WTC11 (cell line): ENCODE results near the gene EVC. TPM values are rescaled to one million over a fixed set of nuclear protein-coding genes. Genes with fewer than 3 reads are reported as not detected.

ENCODE experiments used
- ATAC-seq: fragments of 200-7000 bp; cut with Tn5 transposase; 2 replicates; pipeline ENCODE4 v1.10.0; 2021; ENCODE audit warnings: mild to moderate bottlenecking, moderate library complexity
- CTCF ChIA-PET: fragments of 300-600 bp; sonication (Branson Sonifier 250); formaldehyde crosslinking; loops from one replicate; lab custom pipeline; 2021; ENCODE audit warnings: antibody characterized with exemption; lab: Charles Lee
- POLR2A ChIA-PET: fragments of 350-600 bp; sonication (Branson Sonifier 250); formaldehyde crosslinking; loops from one replicate; lab custom pipeline; 2021; ENCODE audit warnings: antibody characterized with exemption; lab: Charles Lee
- DNase-seq: peaks from one replicate; pipeline ENCODE4 v3.0.0; 2021; ENCODE audit warnings: low spot score
- H3K27ac Mint-ChIP-seq: 2 replicates; pipeline ENCODE4 v1.8.0; 2021; ENCODE audit warnings: mixed read lengths
- H3K27me3 Mint-ChIP-seq: 2 replicates; pipeline ENCODE4 v1.8.0; 2021; ENCODE audit warnings: low read depth, mild to moderate bottlenecking, moderate library complexity, mixed read lengths
- H3K36me3 Mint-ChIP-seq: 2 replicates; pipeline ENCODE4 v1.8.0; 2021; ENCODE audit warnings: mixed read lengths
- H3K4me1 Mint-ChIP-seq: 2 replicates; pipeline ENCODE4 v1.8.0; 2022; ENCODE audit warnings: mixed read lengths
- H3K4me3 Mint-ChIP-seq: 2 replicates; pipeline ENCODE4 v1.8.0; 2021; ENCODE audit warnings: mild to moderate bottlenecking, moderate library complexity, mixed read lengths
- H3K9me3 Mint-ChIP-seq: 2 replicates; pipeline ENCODE4 v1.8.0; 2021; ENCODE audit warnings: mixed read lengths
- CREB1 ChIP-seq: sonication (generic); formaldehyde crosslinking; IDR thresholded peaks from 2 replicates; pipeline ENCODE4 v1.8.0; 2023; ENCODE audit warnings: mild to moderate bottlenecking, missing genetic modification reagents
- E2F1 ChIP-seq: sonication (generic); formaldehyde crosslinking; IDR thresholded peaks from 2 replicates; pipeline ENCODE4 v1.8.0; 2022; ENCODE audit warnings: mild to moderate bottlenecking, missing genetic modification reagents
- FOXJ3 ChIP-seq: sonication (generic); formaldehyde crosslinking; IDR thresholded peaks from 2 replicates; pipeline ENCODE4 v1.9.0; 2021; ENCODE audit warnings: missing genetic modification reagents, mild to moderate bottlenecking, borderline replicate concordance
- HMGXB4 ChIP-seq: sonication (generic); formaldehyde crosslinking; IDR thresholded peaks from 2 replicates; pipeline ENCODE4 v1.8.1; 2023; ENCODE audit warnings: mild to moderate bottlenecking, moderate library complexity, missing genetic modification reagents
- JUN ChIP-seq: sonication (generic); formaldehyde crosslinking; IDR thresholded peaks from 2 replicates; pipeline ENCODE4 v1.8.0; 2023; ENCODE audit warnings: mild to moderate bottlenecking, missing genetic modification reagents
- KAT7 ChIP-seq: sonication (generic); formaldehyde crosslinking; IDR thresholded peaks from 2 replicates; pipeline ENCODE4 v1.8.1; 2023; ENCODE audit warnings: missing genetic modification reagents, mild to moderate bottlenecking, borderline replicate concordance
- MAX ChIP-seq: sonication (generic); formaldehyde crosslinking; IDR thresholded peaks from 2 replicates; pipeline ENCODE4 v1.8.0; 2022; ENCODE audit warnings: mild to moderate bottlenecking, missing genetic modification reagents
- MYBL2 ChIP-seq: sonication (generic); formaldehyde crosslinking; IDR thresholded peaks from 2 replicates; pipeline ENCODE4 v1.8.1; 2023; ENCODE audit warnings: mild to moderate bottlenecking, moderate library complexity, missing genetic modification reagents
- NFATC4 ChIP-seq: fragments of 250-450 bp; sonication (Bioruptor Pico); IDR thresholded peaks from 2 replicates; pipeline ENCODE4 v1.9.0; 2021; ENCODE audit warnings: mild to moderate bottlenecking
- NR1H2 ChIP-seq: sonication (generic); formaldehyde crosslinking; IDR thresholded peaks from 2 replicates; pipeline ENCODE4 v1.9.0; 2021; ENCODE audit warnings: mild to moderate bottlenecking, moderate library complexity, missing genetic modification reagents
- SMAD3 ChIP-seq: sonication (generic); formaldehyde crosslinking; IDR thresholded peaks from 2 replicates; pipeline ENCODE4 v1.8.0; 2022; ENCODE audit warnings: missing genetic modification reagents, mild to moderate bottlenecking, borderline replicate concordance
- SP1 ChIP-seq: sonication (generic); formaldehyde crosslinking; conservative IDR thresholded peaks from 2 replicates; pipeline ENCODE4 v1.8.1; 2022; ENCODE audit warnings: missing genetic modification reagents
- TCF7 ChIP-seq: sonication (generic); formaldehyde crosslinking; IDR thresholded peaks from 2 replicates; pipeline ENCODE4 v1.8.0; 2022; ENCODE audit warnings: mild to moderate bottlenecking, low read depth, missing genetic modification reagents, moderate library complexity
- USF1 ChIP-seq: sonication (generic); formaldehyde crosslinking; IDR thresholded peaks from 2 replicates; pipeline ENCODE4 v1.8.0; 2022; ENCODE audit warnings: mild to moderate bottlenecking, missing genetic modification reagents
- USF2 ChIP-seq: sonication (generic); formaldehyde crosslinking; IDR thresholded peaks from 2 replicates; pipeline ENCODE4 v1.8.1; 2023; ENCODE audit warnings: mild to moderate bottlenecking, missing genetic modification reagents, moderate library complexity
- ZNF396 ChIP-seq: fragments of 250-450 bp; sonication (Bioruptor Pico); IDR thresholded peaks from 2 replicates; pipeline ENCODE4 v1.8.0; 2021; ENCODE audit warnings: mild to moderate bottlenecking, moderate library complexity, borderline replicate concordance
- total RNA-seq: library from RNA; stranded (reverse); gene quantifications from 3 replicates; pipeline ENCODE4 v1.2.3, GENCODE V29; 2021
- TF ChIP-seq, protein P1 (sequence below): fragments of 250-450 bp; sonication (Bioruptor Pico); IDR thresholded peaks from 2 replicates; pipeline ENCODE4 v1.9.0; 2021; ENCODE audit warnings: mild to moderate bottlenecking
- TF ChIP-seq, protein P2 (sequence below): fragments of 250-450 bp; sonication (Bioruptor Pico); IDR thresholded peaks from 2 replicates; pipeline ENCODE4 v1.8.0; 2021; ENCODE audit warnings: mild to moderate bottlenecking
- TF ChIP-seq, protein P3 (sequence below): sonication (generic); formaldehyde crosslinking; IDR thresholded peaks from 2 replicates; pipeline ENCODE4 v1.8.1; 2022; ENCODE audit warnings: low read depth, missing genetic modification reagents, borderline replicate concordance

The EVC gene
- total RNA-seq, 1 experiment from 2014 or later = 12.5 TPM

DNA sequence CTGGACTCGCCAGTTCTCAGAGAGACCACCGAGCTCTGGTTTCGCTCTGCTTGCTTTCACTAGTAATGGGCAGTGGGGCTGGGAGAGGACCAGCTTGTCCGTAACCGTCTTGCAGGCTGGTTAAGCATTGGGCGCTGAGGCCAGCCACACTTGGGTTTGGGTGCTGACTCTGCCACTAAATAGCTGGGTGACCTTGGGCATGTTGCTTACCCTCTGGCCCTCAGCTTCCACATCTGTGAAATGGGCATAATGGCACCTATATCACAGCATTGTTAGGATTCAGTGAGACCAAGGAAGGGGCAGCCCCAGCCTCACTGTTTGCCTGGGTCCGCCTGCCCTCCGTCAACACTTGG is 43.5 kb downstream of the EVC start (continued):
- TF ChIP-seq, protein P1, sequence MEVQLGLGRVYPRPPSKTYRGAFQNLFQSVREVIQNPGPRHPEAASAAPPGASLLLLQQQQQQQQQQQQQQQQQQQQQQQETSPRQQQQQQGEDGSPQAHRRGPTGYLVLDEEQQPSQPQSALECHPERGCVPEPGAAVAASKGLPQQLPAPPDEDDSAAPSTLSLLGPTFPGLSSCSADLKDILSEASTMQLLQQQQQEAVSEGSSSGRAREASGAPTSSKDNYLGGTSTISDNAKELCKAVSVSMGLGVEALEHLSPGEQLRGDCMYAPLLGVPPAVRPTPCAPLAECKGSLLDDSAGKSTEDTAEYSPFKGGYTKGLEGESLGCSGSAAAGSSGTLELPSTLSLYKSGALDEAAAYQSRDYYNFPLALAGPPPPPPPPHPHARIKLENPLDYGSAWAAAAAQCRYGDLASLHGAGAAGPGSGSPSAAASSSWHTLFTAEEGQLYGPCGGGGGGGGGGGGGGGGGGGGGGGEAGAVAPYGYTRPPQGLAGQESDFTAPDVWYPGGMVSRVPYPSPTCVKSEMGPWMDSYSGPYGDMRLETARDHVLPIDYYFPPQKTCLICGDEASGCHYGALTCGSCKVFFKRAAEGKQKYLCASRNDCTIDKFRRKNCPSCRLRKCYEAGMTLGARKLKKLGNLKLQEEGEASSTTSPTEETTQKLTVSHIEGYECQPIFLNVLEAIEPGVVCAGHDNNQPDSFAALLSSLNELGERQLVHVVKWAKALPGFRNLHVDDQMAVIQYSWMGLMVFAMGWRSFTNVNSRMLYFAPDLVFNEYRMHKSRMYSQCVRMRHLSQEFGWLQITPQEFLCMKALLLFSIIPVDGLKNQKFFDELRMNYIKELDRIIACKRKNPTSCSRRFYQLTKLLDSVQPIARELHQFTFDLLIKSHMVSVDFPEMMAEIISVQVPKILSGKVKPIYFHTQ (CRISPR knock-in tag) = no peak
- no peak for TF ChIP-seq FOXJ3 (CRISPR knock-in tag)
- TF ChIP-seq, all 79 proteins: peak for 0

DNA sequence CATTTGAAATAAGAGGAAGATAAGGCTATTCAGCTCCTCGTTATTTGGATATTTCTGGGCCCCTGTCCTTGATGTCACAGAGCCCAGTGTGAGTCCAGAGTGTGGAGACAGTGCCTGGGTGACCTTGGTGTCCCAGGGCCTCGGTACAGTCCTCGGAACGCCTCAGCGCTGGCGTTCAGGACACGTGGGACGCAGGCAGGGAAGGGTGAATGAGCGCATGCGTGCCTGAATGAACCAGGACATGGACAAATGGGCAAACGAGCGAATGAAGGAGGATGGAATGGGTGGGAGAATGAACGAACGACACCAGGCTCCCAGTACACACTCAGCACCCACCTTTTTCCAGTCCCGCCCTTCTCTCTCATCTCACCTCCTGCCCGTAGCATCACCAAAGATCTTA is 44.2 kb downstream of the EVC start:
- H3K36me3 Mint-ChIP-seq = peaks cover 19% of the 10 kb centered on the region
- CTCF ChIA-PET = no interaction called here
- H3K9me3 Mint-ChIP-seq = no peaks in the 10 kb centered on the region
- no peak overlapping the region for H3K27ac Mint-ChIP-seq
- TF ChIP-seq MAX = no peak
- TF ChIP-seq CREB1 (CRISPR knock-in tag) = no peak
- TF ChIP-seq JUN (CRISPR knock-in tag) = no peak
- no peak for TF ChIP-seq SP1 (CRISPR knock-in tag)
- no peak for TF ChIP-seq ZNF396 (CRISPR knock-in tag)
- TF ChIP-seq TCF7 (CRISPR knock-in tag) = no peak
- TF ChIP-seq USF1 (CRISPR knock-in tag) = no peak
- TF ChIP-seq, protein P2, sequence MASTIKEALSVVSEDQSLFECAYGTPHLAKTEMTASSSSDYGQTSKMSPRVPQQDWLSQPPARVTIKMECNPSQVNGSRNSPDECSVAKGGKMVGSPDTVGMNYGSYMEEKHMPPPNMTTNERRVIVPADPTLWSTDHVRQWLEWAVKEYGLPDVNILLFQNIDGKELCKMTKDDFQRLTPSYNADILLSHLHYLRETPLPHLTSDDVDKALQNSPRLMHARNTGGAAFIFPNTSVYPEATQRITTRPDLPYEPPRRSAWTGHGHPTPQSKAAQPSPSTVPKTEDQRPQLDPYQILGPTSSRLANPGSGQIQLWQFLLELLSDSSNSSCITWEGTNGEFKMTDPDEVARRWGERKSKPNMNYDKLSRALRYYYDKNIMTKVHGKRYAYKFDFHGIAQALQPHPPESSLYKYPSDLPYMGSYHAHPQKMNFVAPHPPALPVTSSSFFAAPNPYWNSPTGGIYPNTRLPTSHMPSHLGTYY = no peak
- TF ChIP-seq NR1H2 (CRISPR knock-in tag) = no peak
- TF ChIP-seq MYBL2 = no peak
- TF ChIP-seq SMAD3 = no peak
- no peak for TF ChIP-seq KAT7 (CRISPR knock-in tag)
- TF ChIP-seq NFATC4 (CRISPR knock-in tag) = no peak
- no peak for TF ChIP-seq USF2 (CRISPR knock-in tag)
- no peak for TF ChIP-seq HMGXB4 (CRISPR knock-in tag)
- no peak for TF ChIP-seq E2F1 (CRISPR knock-in tag)
- TF ChIP-seq, protein P3, sequence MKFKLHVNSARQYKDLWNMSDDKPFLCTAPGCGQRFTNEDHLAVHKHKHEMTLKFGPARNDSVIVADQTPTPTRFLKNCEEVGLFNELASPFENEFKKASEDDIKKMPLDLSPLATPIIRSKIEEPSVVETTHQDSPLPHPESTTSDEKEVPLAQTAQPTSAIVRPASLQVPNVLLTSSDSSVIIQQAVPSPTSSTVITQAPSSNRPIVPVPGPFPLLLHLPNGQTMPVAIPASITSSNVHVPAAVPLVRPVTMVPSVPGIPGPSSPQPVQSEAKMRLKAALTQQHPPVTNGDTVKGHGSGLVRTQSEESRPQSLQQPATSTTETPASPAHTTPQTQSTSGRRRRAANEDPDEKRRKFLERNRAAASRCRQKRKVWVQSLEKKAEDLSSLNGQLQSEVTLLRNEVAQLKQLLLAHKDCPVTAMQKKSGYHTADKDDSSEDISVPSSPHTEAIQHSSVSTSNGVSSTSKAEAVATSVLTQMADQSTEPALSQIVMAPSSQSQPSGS = no peak
- TF ChIP-seq, all 79 proteins: peak for 0
- no peak for DNase-seq
- H3K4me3 Mint-ChIP-seq = no peak overlapping the region
- ATAC-seq = no peak
- H3K4me1 Mint-ChIP-seq = peaks cover 53% of the 10 kb centered on the region
- POLR2A ChIA-PET = no interaction called here
- no peaks in the 10 kb centered on the region; the same call in 1 of the 2 replicates for H3K27me3 Mint-ChIP-seq
